HG03066 (cell line): ENCODE data around the gene IQCF6.
"Not testable (repeated sequence)": the region's sequence is repeated elsewhere in the genome, so short reads cannot be mapped to it uniquely, and the experiment has no call there.

Experiments used
- ATAC-seq: cut with Tn5 transposase; IDR thresholded peaks from one replicate; pipeline ENCODE4 v1.9.1; 2021; ENCODE audit warnings: low read depth; ENCODE audit not compliant: unreplicated experiment

Gene IQCF6

DNA sequence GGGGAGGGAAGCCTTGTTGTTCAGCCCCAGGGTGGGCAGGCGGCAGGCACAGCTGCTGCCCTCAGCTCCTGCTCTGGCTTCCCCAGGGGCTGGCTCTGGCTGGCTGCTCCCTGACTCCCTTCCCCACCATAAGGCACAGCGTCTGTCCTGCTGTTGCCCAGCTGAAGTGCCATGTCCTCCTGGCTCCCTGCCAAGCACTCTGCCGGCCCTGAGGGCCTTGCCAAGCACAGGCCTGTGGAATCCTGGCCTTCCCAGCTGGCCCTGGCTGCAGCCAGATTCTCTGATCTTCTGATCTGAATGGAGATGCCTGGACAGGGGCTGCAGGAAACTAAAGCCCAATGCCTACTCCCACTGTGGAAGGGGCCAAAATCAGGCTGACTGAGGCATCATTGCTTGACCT, 1.1 kb downstream of the IQCF6 start:
- no peak for ATAC-seq

- no peak for ATAC-seq
These were observed 5.4 kb downstream of the IQCF6 start for GRCh38 chr3:51773529-51774056.

- no peak for ATAC-seq
These were observed 19.8 kb downstream of the IQCF6 start for GRCh38 chr3:51759203-51759602.

- not testable (repeated sequence) for ATAC-seq
These were observed 25.0 kb downstream of the IQCF6 start for GRCh38 chr3:51753763-51754750.

GRCh38 chr3:51751287-51751686, 27.8 kb downstream of the IQCF6 start:
- ATAC-seq = no peak

GRCh38 chr3:51750878-51751277, 28.2 kb downstream of the IQCF6 start:
- no peak for ATAC-seq

- no peak for ATAC-seq
These were observed 30.7 kb downstream of the IQCF6 start for GRCh38 chr3:51748327-51748726.

DNA sequence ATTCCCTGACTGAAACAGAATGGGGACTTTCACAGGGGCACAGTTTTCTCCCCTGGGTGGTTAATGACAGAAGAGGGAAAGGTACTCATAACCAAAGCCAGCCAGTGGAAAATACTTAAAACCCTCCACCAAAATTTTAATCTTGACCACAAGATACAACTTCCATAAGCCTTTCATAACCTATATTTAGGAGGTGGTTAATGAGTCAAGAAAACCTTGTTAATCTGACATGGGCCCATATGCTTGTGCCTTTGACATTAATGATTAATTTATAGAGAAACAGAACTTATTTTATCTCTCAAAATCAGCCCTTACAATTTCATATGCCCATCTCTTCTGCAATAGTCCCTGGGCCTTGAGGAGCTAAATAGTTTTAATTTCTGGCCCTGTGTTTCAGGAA, 31.2 kb downstream of the IQCF6 start:
- ATAC-seq = no peak

DNA sequence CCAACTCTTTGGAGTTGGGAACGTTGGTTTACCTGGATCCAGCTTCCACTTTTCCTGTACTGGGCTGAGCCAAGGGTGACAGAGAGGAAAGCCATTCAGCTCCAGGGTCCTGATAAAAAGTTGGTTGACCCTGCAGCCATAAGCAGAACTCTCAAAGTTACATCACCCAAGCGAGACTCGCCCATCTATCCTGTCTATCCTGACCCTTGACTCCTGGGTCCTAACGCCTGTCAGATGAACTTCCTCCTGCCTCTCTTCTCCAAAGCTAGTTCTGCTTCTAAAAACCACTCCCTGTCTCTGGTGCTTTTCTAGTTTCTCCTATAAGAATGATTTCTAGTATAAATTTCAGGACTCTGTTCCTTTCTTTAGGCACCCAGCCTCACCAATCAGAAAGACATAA, 36.1 kb downstream of the IQCF6 start:
- ATAC-seq = not testable (repeated sequence)

GRCh38 chr3:51742320-51742719, 36.7 kb downstream of the IQCF6 start:
- ATAC-seq = not testable (repeated sequence)

GRCh38 chr3:51739110-51739509, 39.9 kb downstream of the IQCF6 start:
- no peak for ATAC-seq

GRCh38 chr3:51735950-51736349, 43.1 kb downstream of the IQCF6 start:
- no peak for ATAC-seq

GRCh38 chr3:51735039-51735438, 44.0 kb downstream of the IQCF6 start:
- no peak for ATAC-seq

DNA sequence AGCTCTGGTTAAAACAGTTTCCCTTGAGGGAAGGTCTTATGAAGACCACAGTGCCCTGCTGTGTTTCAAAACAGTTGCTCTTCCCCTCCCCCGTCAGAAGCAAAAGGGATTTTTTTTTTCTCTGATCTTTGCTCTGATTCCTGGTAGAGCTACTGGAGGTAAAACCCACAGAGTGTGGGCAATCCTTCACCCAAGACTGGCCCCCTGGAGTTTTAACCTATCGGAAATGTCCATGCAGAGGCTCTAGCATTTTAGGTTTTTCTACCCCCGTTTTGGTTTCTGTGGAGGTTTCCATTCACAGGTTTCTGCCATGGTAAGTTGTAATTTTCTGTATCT, 44.5 kb downstream of the IQCF6 start:
- ATAC-seq = no peak

DNA sequence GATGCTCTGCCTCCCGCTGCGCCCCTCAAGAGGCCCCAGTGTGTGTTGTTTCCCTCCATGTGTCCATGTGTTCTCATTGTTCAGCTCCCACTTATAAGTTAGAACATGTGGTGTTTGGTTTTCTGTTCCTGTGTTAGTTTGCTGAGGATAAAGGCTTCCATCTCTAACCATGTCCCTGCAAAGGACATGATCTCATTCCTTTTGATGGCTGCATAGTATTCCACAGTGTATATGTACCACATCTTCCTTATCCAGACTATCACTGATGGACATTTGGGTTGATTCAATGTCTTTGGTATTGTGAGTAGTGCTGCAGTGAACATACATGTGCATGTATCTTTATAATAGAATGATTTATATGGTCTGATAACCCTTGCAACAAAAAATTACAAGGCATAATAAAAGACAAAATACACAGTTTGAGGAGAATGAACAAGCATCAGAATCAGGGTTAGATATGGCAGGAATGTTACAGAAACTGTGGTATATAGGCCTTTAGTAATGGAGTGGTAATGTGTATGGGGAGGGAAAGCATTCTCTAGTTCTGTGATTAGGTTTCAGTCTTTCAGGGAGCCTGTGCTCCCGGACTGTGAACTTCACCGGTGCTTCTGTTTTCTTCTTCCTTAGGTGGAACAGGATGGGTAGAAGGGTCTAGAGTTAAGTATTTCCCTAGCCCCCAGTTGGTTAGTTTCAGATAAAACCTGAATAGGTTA, 45.0 kb downstream of the IQCF6 start:
- ATAC-seq = no peak

DNA sequence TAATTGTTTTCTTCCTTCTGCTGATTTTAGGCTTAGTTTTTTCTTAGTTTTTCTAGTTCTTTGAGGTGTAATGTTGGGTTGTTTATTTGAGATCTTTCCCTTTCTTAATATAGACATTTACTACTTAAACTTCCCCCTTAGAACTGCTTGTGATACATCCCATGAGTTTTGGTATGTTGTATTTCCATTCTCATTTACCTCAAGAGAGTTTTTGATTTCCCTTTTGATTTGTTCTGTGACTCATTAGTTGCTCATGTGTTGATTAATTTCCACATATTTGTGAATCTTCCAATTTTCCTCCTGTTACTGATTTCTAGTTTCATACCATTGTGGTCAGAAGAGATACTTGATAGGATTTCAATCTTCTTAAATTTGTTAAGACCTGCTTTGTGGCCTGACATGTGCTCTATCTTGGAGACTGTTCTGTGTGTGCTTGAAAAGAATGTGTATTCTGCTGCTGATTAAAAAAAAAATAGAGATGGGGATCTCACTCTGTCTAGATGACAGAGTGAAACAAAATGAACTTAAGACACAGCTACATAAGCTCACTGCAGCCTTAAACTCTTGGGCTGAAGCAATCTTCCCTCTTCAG, 49.9 kb downstream of the IQCF6 start:
- ATAC-seq = no peak
